Pancreas (tissue), 10 donors: ENCODE data around the gene SLC25A3. TPM values are rescaled to one million over a fixed set of nuclear protein-coding genes. Genes with fewer than 3 reads are reported as not detected.

Experiments
- ATAC-seq, 4 donors: fragments of 200-7000 bp; cut with Tn5 transposase; one replicate each; pipeline versions ENCODE4 v1.8.0 to v1.9.1; 2020; ENCODE audit warnings: mild to moderate bottlenecking in 4 of 4, moderate library complexity in 4 of 4
- DNase-seq, 6 donors: peaks; one replicate each; pipeline ENCODE4 v3.0.0-alpha.2; 2020
- FAIRE-seq: peaks from 2 replicates; lab custom pipeline; 2012; peaks lifted over from hg19 to GRCh38; lab: Jason Lieb, UNC
- H3K27ac ChIP-seq, 4 donors: fragments of 200-600 bp; sonication (generic); 1 replicate in 3 of 4; 2 replicates in 1 of 4; pipeline versions ENCODE4 v1.5.0 to v1.8.0; 2020
- H3K27me3 ChIP-seq, 4 donors: fragments of 200-600 bp; one replicate each; pipeline ENCODE4 v1.8.0; 2021
- H3K36me3 ChIP-seq, 3 donors: fragments of 200-600 bp; sonication (generic) in 1 of 3; one replicate each; pipeline versions ENCODE4 v1.5.0 to v1.8.0; 2020 to 2021
- H3K4me1 ChIP-seq, 3 donors: fragments of 200-600 bp; one replicate each; pipeline ENCODE4 v1.8.0; 2021
- H3K4me3 ChIP-seq, 4 donors: fragments of 200-600 bp; sonication (generic) in 2 of 4; one replicate each; pipeline versions ENCODE4 v1.5.0 to v1.8.0; 2020 to 2021
- H3K9me3 ChIP-seq, 4 donors: fragments of 200-600 bp; one replicate each; pipeline ENCODE4 v1.8.0; 2021
- CTCF ChIP-seq, 4 donors: fragments of 200-600 bp; sonication (generic) in 3 of 4; IDR thresholded peaks; one replicate each; pipeline versions ENCODE4 v1.5.0 to v1.8.0; 2021; ENCODE audit warnings: antibody characterized with exemption in 4 of 4
- WGBS, 2 donors: extraction: QIAGEN DNeasy Blood & Tissue Kit; methylation state at CpG; one replicate each; pipeline ENCODE4 v1.1.7; 2013; 5-methylcytosine and 5-hydroxymethylcytosine counted together
- intact Hi-C, 3 donors: fragments of 100-400 bp; cut with DNase I; formaldehyde crosslinking; loops; one replicate each; pipeline versions ENCODE4 v1.11.1 to v1.14.2; 2022
- polyA plus RNA-seq, 2 donors: library from polyadenylated mRNA; stranded (reverse); fragments of 200-250 nt; gene quantifications; one replicate each; pipeline ENCODE4 v1.2.3, GENCODE V29; 2013
- total RNA-seq, 6 donors: library from RNA; stranded (reverse); fragmentation: NEBNext Ultra II Directional in 4 of 6; extraction: Animal tissue kit (Norgen Biotek cat#: 25700) in 4 of 6; gene quantifications; one replicate each; pipeline versions ENCODE4 v1.2.1 to v1.2.4, GENCODE V29; 2021 to 2023
- donor health status: healthy with polysubstance abuse.
- donor health status: DM: no; HTN: no; CAD: no; lungs with moderate emphysema.
- donor health status: DM: no; HTN: no; CAD: no.
- donor health status: control.
- donor health status: control.
- donor health status: Bipolar disorder and iron deficiency.
- donor health status: DM: yes; HTN: yes; CAD: no.
- donor health status: DM: no; HTN: no; CAD: no.
- donor health status: DM: no; HTN: no; CAD: no.
- donor health status: DM: yes; HTN: yes; CAD: no.

SLC25A3 gene
- total RNA-seq = 100 to 1,000 TPM; 204 to 343 (median 254) TPM
- 100 to 1,000 TPM; 133 to 223 TPM for polyA plus RNA-seq

- Histone ChIP-seq H3K9me3 (no peaks in the 10 kb centered on the region), H3K4me1 (peaks cover 5 to 24% (median 16%) of the 10 kb centered on the region in 3 donors), H3K36me3 (peaks cover 0 to 17% (median 12%) of the 10 kb centered on the region in 3 donors), H3K27ac (peak within 1 kb of the TSS; percentile 92 to 96 (median 94)), H3K4me3 (peak within 1 kb of the TSS; percentile 71 to 98 (median 90)), H3K27me3 (no peaks in the 10 kb centered on the region)
- intact Hi-C loops = no loop called here
- FAIRE-seq = no peak
- TF ChIP-seq CTCF (IDR thresholded peaks at IDR 0.05) = no peak
- WGBS, 2 donors = 0% methylated on average over 62 to 67 of the region's 67 CpGs
- peak; percentile 97 to 99 (median 99) for ATAC-seq
- peak; percentile 94 to 98 (median 96) for DNase-seq
These were observed at the start of gene SLC25A3 for GRCh38 chr12:98593351-98594049. Gene SLC25A3, plus strand, starts transcription at chr12:98593686. Its CDS starts 293 bp downstream, at chr12:98593979.

GRCh38 chr12:98543701-98544100, 49.8 kb upstream of the SLC25A3 start:
- intact Hi-C loops = no loop called here

GRCh38 chr12:98544751-98545150, 48.7 kb upstream of the SLC25A3 start:
- ATAC-seq = no peak
- no peak for TF ChIP-seq CTCF (IDR thresholded peaks at IDR 0.05)
- H3K36me3 ChIP-seq = peaks cover 0 to 26% (median 14%) of the 10 kb centered on the region in 3 donors
- no peaks in the 10 kb centered on the region for H3K27me3 ChIP-seq
- intact Hi-C loops = no loop called here
- WGBS, 2 donors = 72 to 79% methylated on average over 1 of the region's 1 CpG
- no peak for DNase-seq
- no peak overlapping the region for H3K4me3 ChIP-seq
- no peak overlapping the region for H3K27ac ChIP-seq
- no peak for FAIRE-seq
- no peaks in the 10 kb centered on the region for H3K4me1 ChIP-seq
- peaks cover 0 to 2% (median 0%) of the 10 kb centered on the region in 4 donors for H3K9me3 ChIP-seq

More at GRCh38 chr12:98543701-98544100, 49.8 kb upstream of the SLC25A3 start:
- H3K36me3 ChIP-seq = peaks cover 0 to 21% (median 12%) of the 10 kb centered on the region in 3 donors
- ATAC-seq (no peak), DNase-seq (no peak), FAIRE-seq (no peak)
- H3K9me3 ChIP-seq = peaks cover 0 to 3% (median 0%) of the 10 kb centered on the region in 4 donors
- no peaks in the 10 kb centered on the region for H3K4me1 ChIP-seq
- no peak for TF ChIP-seq CTCF (IDR thresholded peaks at IDR 0.05)
- no peak overlapping the region for H3K4me3 ChIP-seq
- no peaks in the 10 kb centered on the region for H3K27me3 ChIP-seq
- no peak overlapping the region for H3K27ac ChIP-seq

- Histone ChIP-seq H3K9me3 (no peaks in the 10 kb centered on the region), H3K27me3 (no peaks in the 10 kb centered on the region), H3K36me3 (peaks cover 0 to 33% (median 14%) of the 10 kb centered on the region in 3 donors), H3K4me3 (no peak overlapping the region), H3K27ac (no peak overlapping the region), H3K4me1 (no peaks in the 10 kb centered on the region)
- intact Hi-C loops = no loop called here
- TF ChIP-seq CTCF (IDR thresholded peaks at IDR 0.05) = no peak
- ATAC-seq = no peak
- no peak for FAIRE-seq
- WGBS, 2 donors = 85 to 93% methylated on average over 5 of the region's 5 CpGs
- DNase-seq = no peak
These were observed 43.9 kb upstream of the SLC25A3 start for GRCh38 chr12:98549371-98550110.
